Caco-2 (cell line): Measurements from ENCODE around the gene FREY1. TPM values are rescaled to one million over a fixed set of nuclear protein-coding genes. Genes with fewer than 3 reads are reported as not detected.
A peak's percentile ranks its signal among the peaks of the same experiment; 100 is the strongest.

Source experiments
- BruUV-seq: library from RNA; stranded (reverse); fragments of 400-500 nt; replicated peaks from 2 replicates; lab custom pipeline; 2021; lab: Mats Ljungman, UMichigan
- CTCF ChIA-PET: fragments of 300-600 bp; sonication (Branson Sonifier 250); formaldehyde crosslinking; loops from one replicate; lab custom pipeline; 2022; ENCODE audit warnings: antibody characterized with exemption; lab: Charles Lee
- POLR2A ChIA-PET: fragments of 300-600 bp; sonication (Branson Sonifier 250); formaldehyde crosslinking; loops from one replicate; lab custom pipeline; 2022; ENCODE audit warnings: antibody characterized with exemption; lab: Charles Lee
- DNase-seq, 2 experiments: peaks; one replicate each; pipeline versions ENCODE4 v3.0.0 to v3.0.0-alpha.2; 2020 to 2022
- H3K27me3 ChIP-seq: replicated peaks from 2 replicates; pipeline ENCODE4 v1.6.0; 2011; ENCODE audit warnings: low read length; ENCODE audit not compliant: control insufficient read depth, insufficient read depth
- H3K36me3 ChIP-seq: 2 replicates; pipeline ENCODE4 v1.5.1; 2011; ENCODE audit warnings: low read length; ENCODE audit not compliant: control insufficient read depth, insufficient read depth
- H3K4me1 ChIP-seq: fragments of 250-450 bp; sonication (Bioruptor Pico); 2 replicates; pipeline ENCODE4 v1.5.1; 2020; ENCODE audit warnings: mild to moderate bottlenecking
- H3K4me3 ChIP-seq: 2 replicates; pipeline ENCODE4 v1.5.1; 2011; ENCODE audit warnings: low read depth, mild to moderate bottlenecking, control low read depth, low read length
- H3K9me3 ChIP-seq: fragments of 250-450 bp; sonication (Bioruptor Pico); 2 replicates; pipeline ENCODE4 v1.5.1; 2020; ENCODE audit warnings: mild to moderate bottlenecking, moderate library complexity
- H3K27ac Mint-ChIP-seq: one replicate; pipeline ENCODE4 v1.8.0; 2022; ENCODE audit warnings: mixed read lengths; ENCODE audit not compliant: unreplicated experiment
- H3K27me3 Mint-ChIP-seq: one replicate; pipeline ENCODE4 v1.8.0; 2022; ENCODE audit warnings: mixed read lengths; ENCODE audit not compliant: insufficient read depth, unreplicated experiment
- H3K36me3 Mint-ChIP-seq: one replicate; pipeline ENCODE4 v1.8.0; 2022; ENCODE audit warnings: mild to moderate bottlenecking, mixed read lengths; ENCODE audit not compliant: insufficient read depth, unreplicated experiment
- H3K4me1 Mint-ChIP-seq: one replicate; pipeline ENCODE4 v1.8.0; 2022; ENCODE audit warnings: low read depth, mixed read lengths; ENCODE audit not compliant: unreplicated experiment
- H3K4me3 Mint-ChIP-seq: one replicate; pipeline ENCODE4 v1.8.0; 2022; ENCODE audit warnings: mild to moderate bottlenecking, moderate library complexity, mixed read lengths; ENCODE audit not compliant: unreplicated experiment
- H3K9me3 Mint-ChIP-seq: one replicate; pipeline ENCODE4 v1.8.0; 2022; ENCODE audit warnings: mixed read lengths; ENCODE audit not compliant: unreplicated experiment
- intact Hi-C: fragments of 100-400 bp; cut with micrococcal nuclease; formaldehyde crosslinking; loops from one replicate; pipeline ENCODE4 v1.10.0; 2022; ENCODE audit not compliant: unreplicated experiment
- total RNA-seq: library from RNA; stranded (reverse); gene quantifications from 2 replicates; pipeline ENCODE4 v1.2.3, GENCODE V29; 2022
- TF ChIP-seq, protein P1 (sequence below), 2 experiments: fragments of 200-600 bp in 1 of 2; IDR thresholded peaks; 1 replicate in 1 of 2; 2 replicates in 1 of 2; pipeline versions ENCODE4 v1.5.1 to v1.8.0; 2011 to 2022; ENCODE audit warnings: antibody characterized with exemption in 1 of 2, control low read depth in 1 of 2, inconsistent platforms in 1 of 2, low read depth in 1 of 2, low read length in 1 of 2, mild to moderate bottlenecking in 1 of 2, moderate library complexity in 1 of 2; ENCODE audit not compliant: insufficient read depth in 1 of 2, severe bottlenecking in 1 of 2, unreplicated experiment in 1 of 2

The FREY1 gene
- total RNA-seq, 1 experiment from 2014 or later, result 1.2 TPM

DNA sequence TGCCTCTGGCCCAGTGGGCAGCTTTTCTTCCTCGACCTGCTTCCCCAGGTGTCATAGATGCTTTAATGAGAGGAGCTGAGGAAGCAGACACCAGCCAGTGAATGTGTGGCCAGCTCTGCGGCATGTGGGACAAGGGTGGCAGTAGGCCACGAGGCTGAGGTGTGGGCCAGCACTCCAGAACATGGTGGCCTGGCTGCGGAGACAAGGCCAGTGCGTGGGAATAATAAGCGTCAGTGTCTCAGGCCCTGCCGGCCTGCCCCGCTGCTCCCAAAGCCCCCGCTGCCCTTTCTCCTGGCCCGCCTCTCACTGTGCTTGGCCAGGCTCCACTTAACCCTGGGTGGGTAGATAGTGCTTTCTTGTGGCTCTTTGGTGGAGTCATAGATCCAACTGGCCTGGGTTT lies 19.5 kb downstream of the FREY1 start:
- no TSS peak for BruUV-seq
- no peaks in the 10 kb centered on the region for H3K4me1 Mint-ChIP-seq
- Histone ChIP-seq H3K27me3 (no peaks in the 10 kb centered on the region), H3K36me3 (no peaks in the 10 kb centered on the region), H3K4me1 (peaks cover 4% of the 10 kb centered on the region; the same call in 1 of the 2 replicates), H3K9me3 (no peaks in the 10 kb centered on the region), H3K4me3 (no peak overlapping the region)
- peaks cover 10% of the 10 kb centered on the region for H3K36me3 Mint-ChIP-seq
- no peaks in the 10 kb centered on the region for H3K9me3 Mint-ChIP-seq
- no peak for DNase-seq
- POLR2A ChIA-PET, result no interaction called here
- no peaks in the 10 kb centered on the region for H3K27me3 Mint-ChIP-seq
- TF ChIP-seq, protein P1, sequence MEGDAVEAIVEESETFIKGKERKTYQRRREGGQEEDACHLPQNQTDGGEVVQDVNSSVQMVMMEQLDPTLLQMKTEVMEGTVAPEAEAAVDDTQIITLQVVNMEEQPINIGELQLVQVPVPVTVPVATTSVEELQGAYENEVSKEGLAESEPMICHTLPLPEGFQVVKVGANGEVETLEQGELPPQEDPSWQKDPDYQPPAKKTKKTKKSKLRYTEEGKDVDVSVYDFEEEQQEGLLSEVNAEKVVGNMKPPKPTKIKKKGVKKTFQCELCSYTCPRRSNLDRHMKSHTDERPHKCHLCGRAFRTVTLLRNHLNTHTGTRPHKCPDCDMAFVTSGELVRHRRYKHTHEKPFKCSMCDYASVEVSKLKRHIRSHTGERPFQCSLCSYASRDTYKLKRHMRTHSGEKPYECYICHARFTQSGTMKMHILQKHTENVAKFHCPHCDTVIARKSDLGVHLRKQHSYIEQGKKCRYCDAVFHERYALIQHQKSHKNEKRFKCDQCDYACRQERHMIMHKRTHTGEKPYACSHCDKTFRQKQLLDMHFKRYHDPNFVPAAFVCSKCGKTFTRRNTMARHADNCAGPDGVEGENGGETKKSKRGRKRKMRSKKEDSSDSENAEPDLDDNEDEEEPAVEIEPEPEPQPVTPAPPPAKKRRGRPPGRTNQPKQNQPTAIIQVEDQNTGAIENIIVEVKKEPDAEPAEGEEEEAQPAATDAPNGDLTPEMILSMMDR (IDR thresholded peaks at IDR 0.05; ENCODE audit: insufficient read depth in 1 of 2, low read depth in 1 of 2, low read length in 1 of 2, severe bottlenecking in 1 of 2, unreplicated experiment in 1 of 2), result no peak
- no peak overlapping the region for H3K4me3 Mint-ChIP-seq
- H3K27ac Mint-ChIP-seq, result no peak overlapping the region
- CTCF ChIA-PET, result no interaction called here
- intact Hi-C loops, result no loop called here

DNA sequence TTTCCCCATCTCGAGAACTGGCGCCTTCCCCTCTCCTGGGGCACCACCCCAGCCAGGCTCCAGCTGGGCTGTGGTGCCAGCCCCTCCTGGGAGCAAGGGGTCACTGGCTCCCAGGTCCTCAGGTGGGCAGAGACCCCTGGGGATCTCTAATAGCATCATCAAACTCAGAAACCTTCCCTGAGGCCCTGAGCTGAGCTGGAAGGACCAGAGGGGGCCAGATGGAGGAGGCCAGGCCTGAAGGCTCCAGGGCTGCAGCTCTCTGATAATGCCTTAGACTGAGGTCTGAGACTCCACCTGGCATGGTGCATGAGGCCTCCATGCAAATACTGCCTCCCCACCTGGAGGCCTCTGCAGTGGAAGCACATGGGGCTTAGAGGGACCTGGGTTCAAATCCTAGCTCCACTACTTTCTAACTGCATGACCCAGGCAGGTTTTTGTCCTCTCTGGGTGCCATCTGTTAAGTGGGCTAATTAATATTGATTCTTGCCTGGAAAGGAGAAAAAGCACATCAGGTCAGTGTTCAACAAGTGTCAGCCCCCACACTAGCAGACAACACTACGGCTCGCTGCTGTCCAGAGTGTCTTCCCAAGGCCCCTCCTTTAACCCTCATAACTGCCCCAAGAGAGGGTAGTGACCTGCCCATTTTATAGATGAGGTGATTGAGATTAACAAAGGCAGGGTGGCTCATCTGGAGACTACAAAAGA lies 20.1 kb downstream of the FREY1 start:
- H3K4me3 Mint-ChIP-seq, result peak overlapping the region; percentile 63

GRCh38 chr11:45885921-45886721 lies 20.9 kb downstream of the FREY1 start:
- DNase-seq, result no peak
- Mint-ChIP-seq H3K4me1 (no peaks in the 10 kb centered on the region), H3K36me3 (peaks cover 10% of the 10 kb centered on the region), H3K9me3 (no peaks in the 10 kb centered on the region), H3K4me3 (peak overlapping the region; percentile 63), H3K27me3 (no peaks in the 10 kb centered on the region), H3K27ac (no peak overlapping the region)
- no peaks in the 10 kb centered on the region for H3K36me3 ChIP-seq
- no TSS peak for BruUV-seq
- H3K27me3 ChIP-seq, result no peaks in the 10 kb centered on the region
- H3K9me3 ChIP-seq, result no peaks in the 10 kb centered on the region
- ChIA-PET CTCF (no interaction called here), POLR2A (no interaction called here)
- intact Hi-C loops, result loop anchor here (1.0 kb wide), 2 partner anchors 13 to 39 kb away; partner anchors contain the start of gene CRY2
- H3K4me1 ChIP-seq, result peaks cover 4% of the 10 kb centered on the region; the same call in 1 of the 2 replicates
- peak overlapping the region; percentile 56 for H3K4me3 ChIP-seq
- TF ChIP-seq, protein P1 (IDR thresholded peaks at IDR 0.05; ENCODE audit: insufficient read depth in 1 of 2, low read depth in 1 of 2, low read length in 1 of 2, severe bottlenecking in 1 of 2, unreplicated experiment in 1 of 2), result no peak

More for the DNA sequence above, 20.1 kb downstream of the FREY1 start:
- Histone ChIP-seq H3K36me3 (no peaks in the 10 kb centered on the region), H3K4me3 (no peak overlapping the region), H3K27me3 (no peaks in the 10 kb centered on the region), H3K4me1 (peaks cover 4% of the 10 kb centered on the region; the same call in 1 of the 2 replicates), H3K9me3 (no peaks in the 10 kb centered on the region)
- TF ChIP-seq, protein P1 (IDR thresholded peaks at IDR 0.05; ENCODE audit: insufficient read depth in 1 of 2, low read depth in 1 of 2, low read length in 1 of 2, severe bottlenecking in 1 of 2, unreplicated experiment in 1 of 2), result no peak
- H3K4me1 Mint-ChIP-seq, result no peaks in the 10 kb centered on the region
- no peaks in the 10 kb centered on the region for H3K27me3 Mint-ChIP-seq
- no TSS peak for BruUV-seq
- peaks cover 10% of the 10 kb centered on the region for H3K36me3 Mint-ChIP-seq
- intact Hi-C loops, result no loop called here
- POLR2A ChIA-PET, result no interaction called here
- DNase-seq, result no peak
- no peak overlapping the region for H3K27ac Mint-ChIP-seq
- no peaks in the 10 kb centered on the region for H3K9me3 Mint-ChIP-seq
- CTCF ChIA-PET, result no interaction called here
